Karpas-422 (cell line): Measurements from ENCODE around the gene PHOSPHO2. TPM values are rescaled to one million over a fixed set of nuclear protein-coding genes. Genes with fewer than 3 reads are reported as not detected.
A peak's percentile ranks its signal among the peaks of the same experiment; 100 is the strongest.
"Not testable (repeated sequence)": the region's sequence is repeated elsewhere in the genome, so short reads cannot be mapped to it uniquely, and the experiment has no call there.

Source experiments
- DNase-seq: peaks from one replicate; pipeline ENCODE4 v3.0.0-alpha.2; 2015
- H2AFZ ChIP-seq: fragments of 200-600 bp; sonication (generic); 2 replicates; pipeline ENCODE4 v1.6.1; 2014; ENCODE audit warnings: antibody characterized with exemption, low read length, mixed read lengths
- H3K27ac ChIP-seq: fragments of 200-600 bp; sonication (generic); 2 replicates; pipeline ENCODE4 v1.5.1; 2014; ENCODE audit warnings: mild to moderate bottlenecking, low read length, moderate library complexity
- H3K27me3 ChIP-seq: fragments of 200-600 bp; sonication (generic); 2 replicates; pipeline ENCODE4 v1.6.1; 2014; ENCODE audit warnings: low read length, mixed read lengths
- H3K36me3 ChIP-seq: fragments of 200-600 bp; sonication (generic); 2 replicates; pipeline ENCODE4 v1.6.1; 2014; ENCODE audit warnings: low read length, mixed read lengths; ENCODE audit not compliant: insufficient read depth
- H3K4me1 ChIP-seq: fragments of 200-600 bp; sonication (generic); 2 replicates; pipeline ENCODE4 v1.6.1; 2014; ENCODE audit warnings: mild to moderate bottlenecking, low read length, mixed read lengths
- H3K4me2 ChIP-seq: fragments of 200-600 bp; sonication (generic); 2 replicates; pipeline ENCODE4 v1.6.1; 2014; ENCODE audit warnings: low read length, low read depth, mild to moderate bottlenecking; ENCODE audit not compliant: poor library complexity, severe bottlenecking
- H3K4me3 ChIP-seq: fragments of 200-600 bp; sonication (generic); 2 replicates; pipeline ENCODE4 v1.5.1; 2014; ENCODE audit warnings: mild to moderate bottlenecking, antibody characterized with exemption, low read length, mixed read lengths
- H3K79me2 ChIP-seq: fragments of 200-600 bp; sonication (generic); 2 replicates; pipeline ENCODE4 v1.6.1; 2014; ENCODE audit warnings: mild to moderate bottlenecking, low read length, mixed read lengths
- H3K9ac ChIP-seq: fragments of 200-600 bp; sonication (generic); 2 replicates; pipeline ENCODE4 v1.6.0; 2014; ENCODE audit warnings: low read length
- H3K9me2 ChIP-seq: fragments of 200-600 bp; sonication (generic), shearing (Covaris generic); replicated peaks from 2 replicates; pipeline ENCODE4 v1.6.0; 2014; ENCODE audit warnings: mild to moderate bottlenecking, low read length, moderate library complexity; ENCODE audit not compliant: insufficient read depth
- H3K9me3 ChIP-seq: fragments of 300-700, 200-600 bp; sonication (generic); 2 replicates; pipeline ENCODE4 v1.6.1; 2014; ENCODE audit warnings: low read length, mixed read lengths
- H4K20me1 ChIP-seq: fragments of 200-600 bp; sonication (generic); 2 replicates; pipeline ENCODE4 v1.6.1; 2014; ENCODE audit warnings: mild to moderate bottlenecking, antibody characterized with exemption, low read length, low read depth; ENCODE audit not compliant: insufficient read depth
- total RNA-seq: library from RNA; depleted of rRNA; stranded (reverse); fragments of >200 nt; shearing (Covaris generic); gene quantifications from 2 replicates; pipeline ENCODE4 v1.2.3, GENCODE V29; 2014; ENCODE audit warnings: low replicate concordance

PHOSPHO2 gene
- total RNA-seq, 1 experiment from 2014 or later = 13.0 TPM

GRCh38 chr2:169673106-169673505, 21.2 kb upstream of the PHOSPHO2 start:
- Histone ChIP-seq H4K20me1 (no peaks in the 10 kb centered on the region), H3K36me3 (no peaks in the 10 kb centered on the region), H3K4me3 (no peak overlapping the region), H3K79me2 (no peaks in the 10 kb centered on the region), H3K9me2 (no peaks in the 10 kb centered on the region), H3K27me3 (no peaks in the 10 kb centered on the region), H3K9me3 (no peaks in the 10 kb centered on the region), H3K9ac (no peak overlapping the region), H3K4me2 (no peak overlapping the region), H2AFZ (no peak overlapping the region), H3K4me1 (no peaks in the 10 kb centered on the region), H3K27ac (no peak overlapping the region)
- DNase-seq = no peak

GRCh38 chr2:169673921-169674320, 20.3 kb upstream of the PHOSPHO2 start:
- H3K4me2 ChIP-seq = no peak overlapping the region
- H3K9ac ChIP-seq = no peak overlapping the region
- H3K4me1 ChIP-seq = no peaks in the 10 kb centered on the region
- no peaks in the 10 kb centered on the region for H4K20me1 ChIP-seq
- no peaks in the 10 kb centered on the region for H3K79me2 ChIP-seq
- DNase-seq = no peak
- H3K27me3 ChIP-seq = no peaks in the 10 kb centered on the region
- H3K36me3 ChIP-seq = no peaks in the 10 kb centered on the region
- no peaks in the 10 kb centered on the region for H3K9me2 ChIP-seq
- no peak overlapping the region for H2AFZ ChIP-seq
- no peak overlapping the region for H3K27ac ChIP-seq
- no peak overlapping the region for H3K4me3 ChIP-seq
- no peaks in the 10 kb centered on the region for H3K9me3 ChIP-seq

GRCh38 chr2:169676357-169676756, 17.9 kb upstream of the PHOSPHO2 start:
- H3K9me2 ChIP-seq = no peaks in the 10 kb centered on the region
- H3K36me3 ChIP-seq = no peaks in the 10 kb centered on the region
- no peak overlapping the region for H3K9ac ChIP-seq
- no peaks in the 10 kb centered on the region for H4K20me1 ChIP-seq
- H3K27me3 ChIP-seq = no peaks in the 10 kb centered on the region
- no peak overlapping the region for H3K4me3 ChIP-seq
- peaks cover 4% of the 10 kb centered on the region; the same call in 1 of the 2 replicates for H3K9me3 ChIP-seq
- no peak overlapping the region for H2AFZ ChIP-seq
- H3K79me2 ChIP-seq = no peaks in the 10 kb centered on the region
- no peak overlapping the region for H3K4me2 ChIP-seq
- H3K27ac ChIP-seq = no peak overlapping the region
- peak; percentile 59 for DNase-seq
- H3K4me1 ChIP-seq = no peaks in the 10 kb centered on the region

GRCh38 chr2:169676850-169677249, 17.4 kb upstream of the PHOSPHO2 start:
- Histone ChIP-seq H3K4me3 (no peak overlapping the region), H4K20me1 (no peaks in the 10 kb centered on the region), H3K9me3 (peaks cover 4% of the 10 kb centered on the region; the same call in 1 of the 2 replicates), H3K4me1 (no peaks in the 10 kb centered on the region), H3K27ac (no peak overlapping the region), H3K27me3 (no peaks in the 10 kb centered on the region), H3K9me2 (no peaks in the 10 kb centered on the region), H3K4me2 (no peak overlapping the region), H3K36me3 (no peaks in the 10 kb centered on the region), H2AFZ (no peak overlapping the region), H3K79me2 (no peaks in the 10 kb centered on the region), H3K9ac (no peak overlapping the region)
- DNase-seq = no peak

GRCh38 chr2:169683054-169683424, 11.2 kb upstream of the PHOSPHO2 start:
- no peaks in the 10 kb centered on the region for H3K27me3 ChIP-seq
- no peak overlapping the region for H3K9ac ChIP-seq
- no peak overlapping the region; the same call in 1 of the 2 replicates for H2AFZ ChIP-seq
- no peak overlapping the region for H3K4me3 ChIP-seq
- H4K20me1 ChIP-seq = no peaks in the 10 kb centered on the region
- no peak for DNase-seq
- H3K27ac ChIP-seq = no peak overlapping the region
- H3K79me2 ChIP-seq = no peaks in the 10 kb centered on the region
- no peak overlapping the region for H3K4me2 ChIP-seq
- peaks cover 7% of the 10 kb centered on the region; the same call in 1 of the 2 replicates for H3K9me3 ChIP-seq
- peaks cover 4% of the 10 kb centered on the region; the same call in 1 of the 2 replicates for H3K4me1 ChIP-seq
- no peaks in the 10 kb centered on the region; the same call in 1 of the 2 replicates for H3K36me3 ChIP-seq
- no peaks in the 10 kb centered on the region for H3K9me2 ChIP-seq

- Histone ChIP-seq H3K79me2 (no peaks in the 10 kb centered on the region), H3K4me1 (peaks cover 4% of the 10 kb centered on the region; the same call in 1 of the 2 replicates), H3K27me3 (no peaks in the 10 kb centered on the region), H2AFZ (no peak overlapping the region; the same call in 1 of the 2 replicates), H3K9me2 (no peaks in the 10 kb centered on the region), H3K9me3 (peaks cover 7% of the 10 kb centered on the region; the same call in 1 of the 2 replicates), H3K36me3 (no peaks in the 10 kb centered on the region; the same call in 1 of the 2 replicates), H4K20me1 (no peaks in the 10 kb centered on the region), H3K27ac (no peak overlapping the region), H3K4me2 (no peak overlapping the region), H3K4me3 (no peak overlapping the region), H3K9ac (no peak overlapping the region)
- no peak for DNase-seq
Measured at GRCh38 chr2:169683425-169684134, 10.7 kb upstream of the PHOSPHO2 start.

- H3K36me3 ChIP-seq = no peaks in the 10 kb centered on the region; the same call in 1 of the 2 replicates
- H3K27me3 ChIP-seq = no peaks in the 10 kb centered on the region
- H4K20me1 ChIP-seq = no peaks in the 10 kb centered on the region
- no peak overlapping the region for H3K4me2 ChIP-seq
- no peak overlapping the region for H3K9ac ChIP-seq
- H2AFZ ChIP-seq = no peak overlapping the region
- DNase-seq = no peak
- H3K9me3 ChIP-seq = peaks cover 7% of the 10 kb centered on the region; the same call in 1 of the 2 replicates
- no peaks in the 10 kb centered on the region for H3K9me2 ChIP-seq
- no peak overlapping the region for H3K27ac ChIP-seq
- no peaks in the 10 kb centered on the region for H3K79me2 ChIP-seq
- H3K4me3 ChIP-seq = no peak overlapping the region
- peaks cover 4% of the 10 kb centered on the region; the same call in 1 of the 2 replicates for H3K4me1 ChIP-seq
Measured at GRCh38 chr2:169684135-169684565, 10.1 kb upstream of the PHOSPHO2 start.

GRCh38 chr2:169684712-169685111, 9.6 kb upstream of the PHOSPHO2 start:
- H3K4me2 ChIP-seq, DNase-seq, H3K27me3 ChIP-seq, H3K4me3 ChIP-seq, H3K9ac ChIP-seq, H3K79me2 ChIP-seq, H2AFZ ChIP-seq, H3K36me3 ChIP-seq, H4K20me1 ChIP-seq, H3K4me1 ChIP-seq, H3K27ac ChIP-seq, H3K9me2 ChIP-seq: not testable (repeated sequence)
- H3K9me3 ChIP-seq = peaks cover 11% of the 10 kb centered on the region
